Activated T-helper 1 cell treated with Interleukin-2 at 50 U/mL for 16 hours (primary cell): ENCODE data around the gene XRCC4.
"Not testable (repeated sequence)": the region's sequence is repeated elsewhere in the genome, so short reads cannot be mapped to it uniquely, and the experiment has no call there.

ENCODE experiments used
- DNase-seq: peaks from one replicate; pipeline ENCODE4 v3.0.0-alpha.2; 2020; ENCODE audit warnings: low read depth

The XRCC4 gene

GRCh38 chr5:83353231-83353630 is 275.9 kb downstream of the XRCC4 start:
- DNase-seq, result no peak

GRCh38 chr5:83353774-83354173 is 276.4 kb downstream of the XRCC4 start:
- no peak for DNase-seq

- no peak for DNase-seq
These were observed 277.6 kb downstream of the XRCC4 start for GRCh38 chr5:83354958-83355357.

- DNase-seq, result not testable (repeated sequence)
These were observed 278.2 kb downstream of the XRCC4 start for GRCh38 chr5:83355482-83356014.

DNA sequence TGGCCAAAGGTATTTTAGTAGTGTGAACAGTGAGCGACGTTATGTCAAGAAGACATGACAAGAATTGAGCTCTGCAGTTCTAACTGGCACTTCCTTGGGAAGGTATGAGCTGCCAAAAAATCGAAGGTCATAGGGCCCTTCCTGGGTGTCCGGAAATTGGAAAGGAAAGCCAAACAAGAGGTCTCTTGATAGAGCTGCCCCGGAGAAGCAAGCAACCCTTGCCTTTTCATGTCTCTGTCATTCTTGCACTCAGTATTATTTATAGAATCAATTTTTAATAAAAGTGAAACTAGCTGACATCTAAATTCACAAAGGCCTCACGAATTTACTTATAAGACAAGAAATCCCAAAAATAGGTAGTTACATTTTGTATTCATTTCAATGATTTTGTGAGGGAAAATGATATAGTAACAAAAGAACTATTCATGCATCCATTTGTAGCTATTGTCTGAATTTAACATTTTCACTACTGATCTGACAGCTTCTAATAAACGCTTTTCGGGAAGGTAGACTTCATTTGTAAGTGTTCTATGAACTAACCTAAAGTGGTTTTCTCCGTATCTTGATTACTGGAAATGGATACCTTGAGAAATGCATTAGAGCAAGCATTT is 280.4 kb downstream of the XRCC4 start:
- no peak for DNase-seq

- DNase-seq, result no peak
These were observed 283.2 kb downstream of the XRCC4 start for GRCh38 chr5:83360573-83360972.

GRCh38 chr5:83362526-83362925 is 285.2 kb downstream of the XRCC4 start:
- no peak for DNase-seq

GRCh38 chr5:83363111-83363885 is 286.0 kb downstream of the XRCC4 start:
- no peak for DNase-seq

DNA sequence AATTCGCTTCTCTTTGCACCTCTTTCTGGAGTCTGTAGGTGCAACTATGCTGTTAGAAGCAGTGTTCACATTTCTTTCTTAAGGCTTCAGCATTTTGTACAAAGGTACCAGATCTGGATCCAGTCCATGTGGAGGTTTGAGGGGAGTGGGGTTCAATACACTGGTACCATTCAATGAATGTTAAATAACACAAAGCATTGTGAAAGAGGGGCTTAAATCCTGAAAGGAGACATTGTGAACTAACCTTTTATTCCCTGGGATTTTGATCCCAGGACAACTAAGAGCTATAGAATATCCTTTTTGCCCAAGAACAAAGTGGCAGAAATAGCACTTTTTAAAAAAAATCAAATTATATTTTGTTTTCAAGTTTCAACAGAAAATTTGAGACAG is 286.5 kb downstream of the XRCC4 start:
- DNase-seq, result no peak

- DNase-seq, result no peak
These were observed 287.3 kb downstream of the XRCC4 start for GRCh38 chr5:83364312-83365299.

GRCh38 chr5:83368319-83368718 is 291.0 kb downstream of the XRCC4 start:
- DNase-seq, result no peak

DNA sequence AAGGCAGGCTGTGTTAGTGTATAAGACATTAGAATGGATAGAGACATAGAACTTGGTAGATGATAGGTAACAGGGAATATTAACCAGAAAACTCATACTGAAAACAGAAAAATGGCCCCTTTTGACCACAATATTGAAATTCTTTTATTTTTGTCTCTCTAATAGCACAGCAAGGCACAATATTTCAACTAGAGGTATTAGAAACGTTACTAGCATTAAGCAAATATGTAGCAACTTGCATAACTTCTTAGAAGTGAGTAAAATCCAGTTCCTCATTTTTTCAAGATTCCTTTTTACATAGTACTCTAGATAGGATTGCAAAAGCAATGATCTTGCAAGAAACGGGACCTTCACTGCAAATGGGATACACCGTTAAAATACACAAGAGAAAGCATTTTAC is 291.5 kb downstream of the XRCC4 start:
- DNase-seq, result no peak

DNA sequence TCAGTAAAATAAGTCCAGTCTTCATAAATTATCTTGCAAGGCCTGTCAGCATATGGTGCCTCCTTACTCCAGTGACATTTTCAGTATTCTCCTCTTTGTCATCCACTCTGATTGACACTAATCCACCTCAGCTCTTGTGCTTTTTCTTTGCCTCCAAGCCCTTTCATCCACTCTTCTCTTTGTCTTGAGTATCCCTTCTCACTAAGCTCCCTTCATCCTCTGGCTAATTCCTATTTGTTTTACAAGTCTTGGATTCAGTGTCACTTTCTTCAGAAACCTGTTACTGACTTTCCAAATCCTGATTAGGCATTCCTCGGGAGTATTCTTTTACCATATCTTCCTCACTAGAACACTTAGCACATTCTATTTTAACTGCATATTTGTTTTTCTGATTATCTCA is 293.6 kb downstream of the XRCC4 start:
- no peak for DNase-seq

GRCh38 chr5:83371726-83372125 is 294.4 kb downstream of the XRCC4 start:
- no peak for DNase-seq

DNA sequence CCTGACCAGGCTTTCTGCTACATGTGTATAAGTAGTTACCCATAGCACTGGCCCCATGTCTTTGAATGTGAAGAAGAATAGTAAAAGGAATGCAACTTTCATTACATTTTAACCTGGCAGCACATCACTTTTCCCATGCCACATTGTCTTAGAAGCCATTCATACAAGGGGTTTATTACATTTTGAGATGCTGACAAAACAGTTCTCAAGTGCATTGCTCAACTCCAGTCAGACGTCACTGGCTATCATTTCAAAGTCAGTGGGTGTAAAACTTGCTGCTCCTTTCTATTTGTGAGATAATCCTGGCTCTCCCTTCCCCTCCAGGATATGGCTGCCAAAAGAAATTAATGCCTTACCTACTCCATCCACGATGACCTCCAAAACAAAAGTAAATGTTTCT is 297.2 kb downstream of the XRCC4 start:
- DNase-seq, result no peak

- no peak for DNase-seq
These were observed 297.9 kb downstream of the XRCC4 start for GRCh38 chr5:83375049-83375745.

DNA sequence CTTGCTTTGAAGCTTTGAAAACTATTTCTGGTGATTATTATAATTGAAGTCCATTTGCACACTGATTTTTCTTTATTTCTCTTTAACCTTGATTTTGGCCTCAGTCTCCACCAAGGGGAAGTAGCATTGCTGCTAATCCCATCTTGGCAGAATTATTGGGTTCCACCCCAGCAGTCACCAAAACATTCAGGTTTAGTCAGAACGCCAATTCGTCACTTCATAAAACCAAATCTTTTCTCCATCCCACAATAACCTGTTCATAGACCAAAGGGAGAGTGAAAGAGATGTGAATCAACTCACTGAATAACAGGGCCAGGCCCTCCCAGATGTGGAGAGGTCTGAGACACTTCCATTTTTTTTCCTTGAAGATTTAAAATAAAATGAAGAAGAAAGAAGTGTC is 299.1 kb downstream of the XRCC4 start:
- no peak for DNase-seq

DNA sequence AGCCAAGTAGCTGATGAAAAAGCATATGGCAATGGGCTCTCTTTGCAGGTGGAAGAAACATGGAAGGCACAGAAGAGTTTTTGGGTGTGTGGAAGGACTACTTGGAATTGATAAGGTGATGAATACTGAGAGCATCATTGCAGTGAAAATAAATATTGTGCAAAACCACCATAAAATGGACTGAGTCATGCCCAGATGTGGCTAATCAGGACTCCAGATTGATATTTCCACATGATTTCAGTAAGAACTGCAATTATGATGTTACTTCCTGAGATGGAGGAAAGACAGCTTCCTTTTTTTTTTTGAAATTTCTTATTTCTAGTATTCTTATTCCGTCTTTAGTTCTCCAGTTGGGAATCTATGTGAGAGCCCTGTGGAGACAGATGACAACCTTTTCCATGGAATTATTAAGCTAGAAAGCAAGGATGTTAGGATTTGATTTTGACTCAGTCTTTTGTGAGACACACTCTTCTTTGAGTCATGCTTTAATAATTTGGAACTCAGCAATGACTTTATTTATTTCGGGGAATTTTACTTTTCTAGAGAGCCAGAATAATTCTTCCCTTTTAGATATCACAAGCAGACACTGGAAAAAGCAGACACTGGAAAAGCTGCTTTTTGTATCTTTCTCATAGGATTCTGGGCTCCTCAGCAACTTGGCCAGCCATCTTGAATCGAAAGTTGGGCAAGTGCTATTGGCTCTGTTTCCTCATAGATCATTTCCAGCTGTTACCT is 300.0 kb downstream of the XRCC4 start:
- no peak for DNase-seq

DNA sequence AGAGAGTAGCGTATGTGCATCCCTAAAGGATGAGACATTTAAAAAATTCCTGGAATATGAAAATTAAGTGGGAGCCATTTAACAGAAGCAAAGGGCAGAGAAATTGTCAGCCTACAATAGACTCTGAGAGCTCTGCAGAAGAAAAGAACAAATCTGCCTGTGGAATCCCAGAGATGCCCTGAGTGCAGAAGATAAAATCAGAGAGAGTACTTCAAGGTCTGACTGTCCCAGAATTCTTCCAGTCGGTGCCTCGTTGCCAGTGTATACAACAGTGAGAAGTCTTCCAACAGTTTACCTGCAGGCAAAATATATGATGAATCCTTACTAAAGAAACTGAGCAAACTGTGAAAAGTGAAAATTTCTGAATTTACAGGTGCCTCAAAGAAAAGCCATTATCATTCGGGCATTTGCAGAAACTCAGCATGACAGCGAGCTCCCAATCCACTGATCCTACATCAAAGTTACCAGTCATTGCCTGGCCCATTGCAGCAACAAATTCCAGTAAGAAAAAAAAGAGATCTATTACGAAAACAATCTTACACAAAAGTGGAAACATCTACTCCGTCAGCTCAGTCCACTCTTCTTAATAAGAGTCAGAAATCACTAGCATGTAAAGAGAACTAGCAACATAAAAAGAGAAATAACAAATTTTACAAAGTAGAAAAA is 301.4 kb downstream of the XRCC4 start:
- DNase-seq, result no peak

DNA sequence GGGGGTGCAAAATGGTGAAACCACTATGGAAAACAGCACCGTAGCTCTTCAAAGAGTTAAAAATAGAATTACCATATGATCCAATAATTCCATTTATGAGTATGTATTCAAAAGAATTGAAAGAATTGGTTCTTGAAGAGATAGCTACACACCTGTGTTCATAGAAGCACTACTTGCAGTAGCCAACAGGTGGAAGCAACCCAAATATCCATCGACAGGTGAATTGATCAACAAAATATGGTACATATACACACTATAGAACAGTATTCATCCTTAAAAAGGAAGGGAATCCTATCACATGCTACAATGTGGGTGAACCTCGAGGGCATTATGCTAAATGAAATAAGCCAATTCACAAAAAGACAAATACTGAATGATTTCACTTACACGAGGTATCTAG is 308.5 kb downstream of the XRCC4 start:
- no peak for DNase-seq

DNA sequence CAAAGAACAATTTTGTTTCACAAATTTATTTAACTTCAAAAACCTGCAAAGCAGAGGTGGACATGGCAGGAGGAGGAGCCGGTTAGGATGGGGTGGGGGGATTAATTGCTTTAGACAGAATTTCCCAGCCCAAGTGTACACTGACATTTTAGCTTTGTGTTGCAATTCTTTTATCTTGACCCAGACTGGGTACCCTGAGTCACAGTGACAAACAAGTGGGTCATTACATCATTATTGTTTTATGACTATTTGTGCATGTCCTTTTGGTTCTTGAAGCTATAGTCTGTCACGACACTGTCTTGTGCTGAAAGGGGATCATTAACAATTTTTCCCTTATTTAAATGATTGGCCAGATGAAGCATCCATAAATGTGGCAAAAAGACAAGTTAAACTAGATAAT is 309.7 kb downstream of the XRCC4 start:
- no peak for DNase-seq
